Keratinocyte (primary cell): ENCODE data around the gene CCAR1. TPM values are rescaled to one million over a fixed set of nuclear protein-coding genes. Genes with fewer than 3 reads are reported as not detected.

Experiments
- DNase-seq: peaks from one replicate; pipeline ENCODE4 v3.0.0-alpha.2; 2011; ENCODE audit warnings: low read depth, missing footprints, low spot score
- FAIRE-seq: peaks from 2 replicates; lab custom pipeline; 2011; peaks lifted over from hg19 to GRCh38; lab: Jason Lieb, UNC
- H2AFZ ChIP-seq: 2 replicates; pipeline ENCODE4 v1.6.0; 2012; ENCODE audit warnings: low read length, control low read depth, inconsistent platforms; ENCODE audit not compliant: control insufficient read depth
- H3K27ac ChIP-seq: 2 replicates; pipeline ENCODE4 v1.5.1; 2011; ENCODE audit warnings: low read length; ENCODE audit not compliant: control insufficient read depth, insufficient read depth
- H3K27me3 ChIP-seq: 3 replicates; pipeline ENCODE4 v1.6.0; 2011; ENCODE audit warnings: low read length; ENCODE audit not compliant: control insufficient read depth, insufficient read depth; ENCODE audit errors: extremely low read depth
- H3K36me3 ChIP-seq, 2 experiments: 2 replicates in 1 of 2; 3 replicates in 1 of 2; pipeline ENCODE4 v1.5.1; 2011; ENCODE audit warnings: low read length in 2 of 2, mild to moderate bottlenecking in 1 of 2; ENCODE audit not compliant: control insufficient read depth in 2 of 2, insufficient read depth in 2 of 2; ENCODE audit errors: extremely low read depth in 1 of 2
- H3K4me1 ChIP-seq: 3 replicates; pipeline ENCODE4 v1.5.1; 2011; ENCODE audit warnings: low read length; ENCODE audit not compliant: control insufficient read depth, insufficient read depth; ENCODE audit errors: extremely low read depth
- H3K4me2 ChIP-seq: 3 replicates; pipeline ENCODE4 v1.6.0; 2011; ENCODE audit warnings: low read depth, low read length; ENCODE audit not compliant: control insufficient read depth, insufficient read depth; ENCODE audit errors: extremely low read depth
- H3K4me3 ChIP-seq, 3 experiments: fragments of 200-600 bp in 1 of 3; sonication (generic) in 1 of 3; 2 replicates in 2 of 3; 3 replicates in 1 of 3; pipeline ENCODE4 v1.5.1; 2011 to 2016; ENCODE audit warnings: low read length in 3 of 3, mild to moderate bottlenecking in 3 of 3, control low read depth in 2 of 3, inconsistent platforms in 1 of 3, low read depth in 1 of 3, mixed read lengths in 1 of 3, mixed run types in 1 of 3, moderate library complexity in 1 of 3; ENCODE audit not compliant: control insufficient read depth in 2 of 3, insufficient read depth in 2 of 3; ENCODE audit errors: extremely low read depth in 1 of 3
- H3K79me2 ChIP-seq: 2 replicates; pipeline ENCODE4 v1.6.0; 2012; ENCODE audit warnings: low read length; ENCODE audit not compliant: control insufficient read depth, insufficient read depth
- H3K9ac ChIP-seq: 3 replicates; pipeline ENCODE4 v1.6.0; 2011; ENCODE audit warnings: low read length; ENCODE audit not compliant: control insufficient read depth, insufficient read depth; ENCODE audit errors: extremely low read depth
- H3K9me1 ChIP-seq: 3 replicates; pipeline ENCODE4 v1.6.0; 2011; ENCODE audit warnings: low read length; ENCODE audit not compliant: control insufficient read depth, insufficient read depth; ENCODE audit errors: extremely low read depth
- H3K9me3 ChIP-seq: 2 replicates; pipeline ENCODE4 v1.5.1; 2012; ENCODE audit warnings: low read depth, low read length; ENCODE audit not compliant: control insufficient read depth
- H4K20me1 ChIP-seq: 3 replicates; pipeline ENCODE4 v1.6.0; 2011; ENCODE audit warnings: low read length; ENCODE audit not compliant: control insufficient read depth, insufficient read depth; ENCODE audit errors: extremely low read depth
- CTCF ChIP-seq, 3 experiments: IDR thresholded peaks in 1 of 3; conservative IDR thresholded peaks in 1 of 3; optimal IDR thresholded peaks in 1 of 3; 2 replicates in 2 of 3; 3 replicates in 1 of 3; pipeline versions ENCODE3 to v1.5.1; 2011; ENCODE audit warnings: low read length in 3 of 3, mild to moderate bottlenecking in 3 of 3, moderate library complexity in 2 of 3, control low read depth in 1 of 3, inconsistent platforms in 1 of 3; ENCODE audit not compliant: insufficient read depth in 2 of 3; ENCODE audit errors: extremely low read depth in 1 of 3
- EZH2 ChIP-seq: IDR thresholded peaks from one replicate; pipeline ENCODE4 v1.6.1; 2012; ENCODE audit warnings: inconsistent platforms, mild to moderate bottlenecking, low read length, moderate library complexity
- dilution Hi-C: fragments of 300-500 bp; cut with MboI; formaldehyde crosslinking; loops from one replicate; pipeline ENCODE4 v1.7.0; 2020; ENCODE audit warnings: low sequenced_read_pairs; ENCODE audit not compliant: extremely low pct_ligation_motif_present
- polyA plus RNA-seq, 5 experiments: library from polyadenylated mRNA; depleted of rRNA in 3 of 5; stranded (reverse) in 3 of 5; stranded (forward) in 1 of 5; unstranded in 1 of 5; fragments of >200 nt; gene quantifications; 1 replicate in 1 of 5; 2 replicates in 3 of 5; 3 replicates in 1 of 5; pipeline versions ENCODE4 v1.2.1 to v1.2.3, GENCODE V29; 2011 to 2012; ENCODE audit warnings: missing spikeins in 2 of 5, low read depth in 1 of 5, low replicate concordance in 1 of 5

The CCAR1 gene
- polyA plus RNA-seq, 1 donor (not counting 4 experiments of a cell fraction or from before 2014, with no cell fraction given): 59.1 TPM

- no peak overlapping the region for H3K4me3 ChIP-seq
- H3K4me2 ChIP-seq: no peak overlapping the region
- no peaks in the 10 kb centered on the region for H3K9me3 ChIP-seq
- H3K9me1 ChIP-seq: no peaks in the 10 kb centered on the region
- no peak overlapping the region for H2AFZ ChIP-seq
- no peak for DNase-seq
- TF ChIP-seq CTCF (optimal IDR thresholded peaks at IDR 0.05 in 1 of 3, IDR thresholded peaks at IDR 0.05 in 1 of 3, conservative IDR thresholded peaks at IDR 0.05 in 1 of 3; ENCODE audit: extremely low read depth in 1 of 3, insufficient read depth in 2 of 3, low read length in 3 of 3): no peak
- no peak for TF ChIP-seq EZH2
- dilution Hi-C loops: no loop called here
- no peak overlapping the region for H3K9ac ChIP-seq
- H3K79me2 ChIP-seq: no peaks in the 10 kb centered on the region
- H4K20me1 ChIP-seq: no peaks in the 10 kb centered on the region
- FAIRE-seq: no peak
- peaks cover 0 to 8% of the 10 kb centered on the region in 2 experiments for H3K36me3 ChIP-seq
- no peaks in the 10 kb centered on the region for H3K27me3 ChIP-seq
- no peak overlapping the region for H3K27ac ChIP-seq
- no peaks in the 10 kb centered on the region for H3K4me1 ChIP-seq
Measured at GRCh38 chr10:68787813-68788212, 66.8 kb downstream of the CCAR1 start.

GRCh38 chr10:68790476-68790875 is 69.4 kb downstream of the CCAR1 start:
- no peak for FAIRE-seq
- TF ChIP-seq CTCF (optimal IDR thresholded peaks at IDR 0.05 in 1 of 3, IDR thresholded peaks at IDR 0.05 in 1 of 3, conservative IDR thresholded peaks at IDR 0.05 in 1 of 3; ENCODE audit: extremely low read depth in 1 of 3, insufficient read depth in 2 of 3, low read length in 3 of 3) (no peak), EZH2 (no peak)
- dilution Hi-C loops: no loop called here

More at GRCh38 chr10:68790476-68790875, 69.4 kb downstream of the CCAR1 start:
- H4K20me1 ChIP-seq: no peaks in the 10 kb centered on the region
- no peak overlapping the region for H3K4me3 ChIP-seq
- no peak overlapping the region for H3K27ac ChIP-seq
- H3K9me1 ChIP-seq: no peaks in the 10 kb centered on the region
- no peaks in the 10 kb centered on the region for H3K27me3 ChIP-seq
- H3K4me2 ChIP-seq: no peak overlapping the region
- H3K9me3 ChIP-seq: no peaks in the 10 kb centered on the region
- no peak overlapping the region for H2AFZ ChIP-seq
- H3K79me2 ChIP-seq: no peaks in the 10 kb centered on the region
- H3K9ac ChIP-seq: no peak overlapping the region
- H3K36me3 ChIP-seq: peaks cover 0 to 7% of the 10 kb centered on the region in 2 experiments
- no peak for DNase-seq
- no peaks in the 10 kb centered on the region for H3K4me1 ChIP-seq
